Measurements from ENCODE around the gene HPCA. TPM values are rescaled to one million over a fixed set of nuclear protein-coding genes. Genes with fewer than 3 reads are reported as not detected.

Gene HPCA
- total RNA-seq, 1 experiment from 2014 or later = 1.2 TPM

GRCh38 chr1:32877211-32878110 is 8.8 kb upstream of the HPCA start:
- Histone ChIP-seq H2BK20ac (ENCODE audit: low read depth, low read length, poor library complexity, severe bottlenecking) (no peak overlapping the region), H3K56ac (ENCODE audit: insufficient read length, low read depth, low read length) (no peak overlapping the region), H3K79me1 (ENCODE audit: insufficient read depth, low read depth, low read length, poor library complexity, severe bottlenecking) (no peaks in the 10 kb centered on the region), H3K27ac (ENCODE audit: insufficient read length, low read depth, low read length) (no peak overlapping the region), H3K4me1 (ENCODE audit: insufficient read depth, low read length) (peaks cover 3% of the 10 kb centered on the region; the same call in 1 of the 2 replicates), H3K23me2 (ENCODE audit: insufficient read length, low read depth, low read length, poor library complexity, severe bottlenecking) (no peaks in the 10 kb centered on the region), H3K79me2 (ENCODE audit: insufficient read depth, low read length) (no peaks in the 10 kb centered on the region), H2AK5ac (ENCODE audit: insufficient read length, low read length) (no peak overlapping the region), H2BK120ac (ENCODE audit: low read depth, low read length, poor library complexity, severe bottlenecking) (no peak overlapping the region), H3K18ac (ENCODE audit: insufficient read length, low read depth, low read length) (no peak overlapping the region), H4K5ac (ENCODE audit: insufficient read length, low read depth, low read length) (no peak overlapping the region), H3T11ph (ENCODE audit: low read length) (no peak overlapping the region), H3K9ac (ENCODE audit: extremely low read depth, insufficient read length, low read length) (no peak overlapping the region), H4K8ac (replicated peaks; ENCODE audit: insufficient read length, low read depth, low read length) (no peak overlapping the region), H2BK12ac (ENCODE audit: insufficient read length, low read depth, low read length) (no peak overlapping the region), H2AFZ (ENCODE audit: low read length) (no peak overlapping the region), H3K4me2 (ENCODE audit: insufficient read depth, insufficient read length, low read length) (no peak overlapping the region), H2BK5ac (ENCODE audit: insufficient read length, low read length) (no peak overlapping the region), H2BK15ac (ENCODE audit: low read depth, low read length) (no peak overlapping the region), H3K23ac (ENCODE audit: insufficient read length, low read depth, low read length) (no peak overlapping the region), H4K91ac (ENCODE audit: insufficient read length, low read depth, low read length) (no peak overlapping the region), H3K27me3 (ENCODE audit: insufficient read depth, low read length) (no peaks in the 10 kb centered on the region), H3K14ac (ENCODE audit: insufficient read depth, low read length) (no peak overlapping the region), H3K4ac (ENCODE audit: low read depth, low read length) (no peak overlapping the region), H3K9me3 (ENCODE audit: control insufficient read depth, low read depth, low read length) (no peaks in the 10 kb centered on the region), H4K20me1 (ENCODE audit: control insufficient read depth, insufficient read depth, insufficient read length) (no peaks in the 10 kb centered on the region)
- Mint-ChIP-seq H3K27me3 (ENCODE audit: low read depth) (peaks cover 11% of the 10 kb centered on the region), H3K9me3 (no peaks in the 10 kb centered on the region), H3K4me3 (peak overlapping the region in 1 of 2 experiments; percentile 35; a peak in 2 of 5 replicates), H3K4me1 (peaks cover 29 to 51% of the 10 kb centered on the region in 2 experiments), H3K27ac (no peak overlapping the region; a peak in 1 of 7 replicates), H3K36me3 (ENCODE audit: insufficient read depth in 1 of 3, low read depth in 3 of 3) (no peaks in the 10 kb centered on the region)
- DNase-seq = no peak
- TF ChIP-seq, protein P1, sequence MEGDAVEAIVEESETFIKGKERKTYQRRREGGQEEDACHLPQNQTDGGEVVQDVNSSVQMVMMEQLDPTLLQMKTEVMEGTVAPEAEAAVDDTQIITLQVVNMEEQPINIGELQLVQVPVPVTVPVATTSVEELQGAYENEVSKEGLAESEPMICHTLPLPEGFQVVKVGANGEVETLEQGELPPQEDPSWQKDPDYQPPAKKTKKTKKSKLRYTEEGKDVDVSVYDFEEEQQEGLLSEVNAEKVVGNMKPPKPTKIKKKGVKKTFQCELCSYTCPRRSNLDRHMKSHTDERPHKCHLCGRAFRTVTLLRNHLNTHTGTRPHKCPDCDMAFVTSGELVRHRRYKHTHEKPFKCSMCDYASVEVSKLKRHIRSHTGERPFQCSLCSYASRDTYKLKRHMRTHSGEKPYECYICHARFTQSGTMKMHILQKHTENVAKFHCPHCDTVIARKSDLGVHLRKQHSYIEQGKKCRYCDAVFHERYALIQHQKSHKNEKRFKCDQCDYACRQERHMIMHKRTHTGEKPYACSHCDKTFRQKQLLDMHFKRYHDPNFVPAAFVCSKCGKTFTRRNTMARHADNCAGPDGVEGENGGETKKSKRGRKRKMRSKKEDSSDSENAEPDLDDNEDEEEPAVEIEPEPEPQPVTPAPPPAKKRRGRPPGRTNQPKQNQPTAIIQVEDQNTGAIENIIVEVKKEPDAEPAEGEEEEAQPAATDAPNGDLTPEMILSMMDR (conservative IDR thresholded peaks at IDR 0.05) = no peak
- no CpG with 5 or more reads among the region's 13 CpGs for WGBS (ENCODE audit: extremely low coverage, insufficient read length, low lambda C conversion rate)
